Ovary (tissue), 3 donors: ENCODE measurements around the gene ANKZF1.

Experiments used
- POLR2A ChIP-seq: fragments of 450-650 bp; IDR thresholded peaks from one replicate; pipeline ENCODE4 v1.6.1; 2017; ENCODE audit warnings: antibody characterized with exemption, mild to moderate bottlenecking, moderate library complexity
- TF ChIP-seq, protein P1 (sequence below), 3 donors: fragments of 450-650 bp in 2 of 3; fragments of 200-600 bp in 1 of 3; IDR thresholded peaks; one replicate each; pipeline versions ENCODE4 v1.5.1 to v1.8.0; 2016 to 2022; ENCODE audit warnings: antibody characterized with exemption in 3 of 3, mild to moderate bottlenecking in 1 of 3
- donor health status: DM: no; HTN: no; CAD: no.

DNA sequence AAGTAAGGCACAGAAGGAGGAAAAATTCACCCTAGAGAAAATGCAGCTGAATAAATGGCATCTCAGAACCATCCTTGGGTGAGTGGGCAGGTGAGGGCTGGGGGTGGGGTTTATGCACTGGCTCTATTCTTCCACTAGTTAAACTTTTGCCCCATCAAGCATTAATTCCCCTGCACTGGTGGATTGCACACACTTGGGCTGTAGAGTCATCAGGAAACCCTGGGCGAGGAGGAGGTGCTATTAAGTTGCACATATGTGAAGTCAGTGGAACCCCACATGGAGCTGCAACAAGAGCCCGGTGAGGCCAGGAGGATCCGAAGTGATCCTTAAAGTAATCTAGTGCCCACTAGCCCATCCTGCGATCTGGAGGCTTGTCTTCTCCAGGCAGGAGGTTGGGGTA, 42.8 kb downstream of the ANKZF1 start:
- TF ChIP-seq, protein P1, sequence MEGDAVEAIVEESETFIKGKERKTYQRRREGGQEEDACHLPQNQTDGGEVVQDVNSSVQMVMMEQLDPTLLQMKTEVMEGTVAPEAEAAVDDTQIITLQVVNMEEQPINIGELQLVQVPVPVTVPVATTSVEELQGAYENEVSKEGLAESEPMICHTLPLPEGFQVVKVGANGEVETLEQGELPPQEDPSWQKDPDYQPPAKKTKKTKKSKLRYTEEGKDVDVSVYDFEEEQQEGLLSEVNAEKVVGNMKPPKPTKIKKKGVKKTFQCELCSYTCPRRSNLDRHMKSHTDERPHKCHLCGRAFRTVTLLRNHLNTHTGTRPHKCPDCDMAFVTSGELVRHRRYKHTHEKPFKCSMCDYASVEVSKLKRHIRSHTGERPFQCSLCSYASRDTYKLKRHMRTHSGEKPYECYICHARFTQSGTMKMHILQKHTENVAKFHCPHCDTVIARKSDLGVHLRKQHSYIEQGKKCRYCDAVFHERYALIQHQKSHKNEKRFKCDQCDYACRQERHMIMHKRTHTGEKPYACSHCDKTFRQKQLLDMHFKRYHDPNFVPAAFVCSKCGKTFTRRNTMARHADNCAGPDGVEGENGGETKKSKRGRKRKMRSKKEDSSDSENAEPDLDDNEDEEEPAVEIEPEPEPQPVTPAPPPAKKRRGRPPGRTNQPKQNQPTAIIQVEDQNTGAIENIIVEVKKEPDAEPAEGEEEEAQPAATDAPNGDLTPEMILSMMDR (IDR thresholded peaks at IDR 0.05), result no peak
- no peak for TF ChIP-seq POLR2A
